Prostate gland (tissue), 2 donors: ENCODE results near the gene GLRB.

ENCODE experiments used
- CTCF ChIP-seq, 4 experiments: fragments of 200-600 bp in 2 of 4; fragments of 450-650 bp in 2 of 4; sonication (generic) in 2 of 4; IDR thresholded peaks; 1 replicate in 3 of 4; 2 replicates in 1 of 4; pipeline ENCODE4 v1.5.1; 2016 to 2019; ENCODE audit warnings: antibody characterized with exemption in 4 of 4, mild to moderate bottlenecking in 2 of 4, moderate library complexity in 2 of 4
- POLR2A ChIP-seq: fragments of 450-650 bp; IDR thresholded peaks from one replicate; pipeline ENCODE4 v1.6.1; 2016; ENCODE audit warnings: antibody characterized with exemption, mild to moderate bottlenecking
- POLR2AphosphoS5 ChIP-seq: sonication (generic); formaldehyde crosslinking; IDR thresholded peaks from one replicate; pipeline ENCODE4 v1.6.1; 2017; ENCODE audit warnings: antibody characterized with exemption

GRCh38 chr4:157050561-157050960 lies 25.4 kb upstream of the GLRB start:
- TF ChIP-seq CTCF (IDR thresholded peaks at IDR 0.05) (no peak), POLR2A (no peak), POLR2AphosphoS5 (no peak)
